Endothelial cell of umbilical vein (primary cell): Measurements from ENCODE around the gene TJP1. TPM values are rescaled to one million over a fixed set of nuclear protein-coding genes. Genes with fewer than 3 reads are reported as not detected.

ENCODE experiments used
- BruUV-seq: library from RNA; stranded (reverse); fragments of 400-500 nt; replicated peaks from 2 replicates; lab custom pipeline; 2021; lab: Mats Ljungman, UMichigan
- CTCF ChIA-PET: fragments of 300-600, 350-600 bp; sonication (Branson Sonifier 250); formaldehyde crosslinking; loops from one replicate; lab custom pipeline; 2021; ENCODE audit warnings: antibody characterized with exemption, inconsistent platforms; lab: Charles Lee
- POLR2A ChIA-PET: fragments of 300-600, 350-600 bp; sonication (Branson Sonifier 250); formaldehyde crosslinking; loops from one replicate; lab custom pipeline; 2021; ENCODE audit warnings: antibody characterized with exemption, inconsistent platforms; lab: Charles Lee
- DNase-seq: peaks from one replicate; pipeline ENCODE4 v3.0.0-alpha.2; 2011; ENCODE audit warnings: low read depth, low spot score
- FAIRE-seq: peaks from 2 replicates; lab custom pipeline; 2011; peaks lifted over from hg19 to GRCh38; lab: Jason Lieb, UNC
- H2AFZ ChIP-seq: 2 replicates; pipeline ENCODE4 v1.6.0; 2012; ENCODE audit warnings: low read depth, low read length, control low read depth, inconsistent platforms
- H3K27ac ChIP-seq: 2 replicates; pipeline ENCODE4 v1.5.1; 2011; ENCODE audit warnings: low read depth, mild to moderate bottlenecking, control low read depth, low read length, moderate library complexity; ENCODE audit not compliant: insufficient read depth
- H3K27me3 ChIP-seq, 2 experiments: 2 replicates each; pipeline versions ENCODE4 v1.6.0 to v1.6.1; 2011; ENCODE audit warnings: low read length in 2 of 2, mixed read lengths in 1 of 2; ENCODE audit not compliant: control insufficient read depth in 2 of 2, insufficient read depth in 2 of 2
- H3K36me3 ChIP-seq, 2 experiments: 2 replicates in 1 of 2; 3 replicates in 1 of 2; pipeline ENCODE4 v1.5.1; 2011; ENCODE audit warnings: low read length in 2 of 2, mild to moderate bottlenecking in 1 of 2, moderate library complexity in 1 of 2; ENCODE audit not compliant: control insufficient read depth in 2 of 2, insufficient read depth in 2 of 2; ENCODE audit errors: extremely low read depth in 1 of 2
- H3K4me1 ChIP-seq: 3 replicates; pipeline ENCODE4 v1.5.1; 2011; ENCODE audit warnings: mild to moderate bottlenecking, low read length; ENCODE audit not compliant: control insufficient read depth, insufficient read depth; ENCODE audit errors: extremely low read depth
- H3K4me2 ChIP-seq: 2 replicates; pipeline ENCODE4 v1.6.1; 2011; ENCODE audit warnings: low read length, control low read depth, mixed read lengths; ENCODE audit not compliant: insufficient read depth
- H3K4me3 ChIP-seq, 3 experiments: fragments of 200-600 bp in 1 of 3; sonication (generic), shearing (Covaris generic) in 1 of 3; replicated peaks in 1 of 3; 2 replicates each; pipeline ENCODE4 v1.5.1; 2011 to 2016; ENCODE audit warnings: control low read depth in 3 of 3, low read length in 3 of 3, mild to moderate bottlenecking in 2 of 3, inconsistent platforms in 1 of 3, low read depth in 1 of 3, moderate library complexity in 1 of 3; ENCODE audit not compliant: insufficient read depth in 1 of 3
- H3K79me2 ChIP-seq: 2 replicates; pipeline ENCODE4 v1.6.0; 2012; ENCODE audit warnings: low read length, inconsistent platforms; ENCODE audit not compliant: control insufficient read depth, insufficient read depth
- H3K9ac ChIP-seq: replicated peaks from 2 replicates; pipeline ENCODE3; 2011; ENCODE audit warnings: low read length, control low read depth; ENCODE audit not compliant: insufficient read depth; ENCODE audit errors: extremely low read depth
- H3K9me1 ChIP-seq: replicated peaks from 3 replicates; pipeline ENCODE4 v1.6.0; 2011; ENCODE audit warnings: mild to moderate bottlenecking, low read length; ENCODE audit not compliant: control insufficient read depth, insufficient read depth; ENCODE audit errors: extremely low read depth
- H3K9me3 ChIP-seq: replicated peaks from 2 replicates; pipeline ENCODE4 v1.5.1; 2012; ENCODE audit warnings: low read length, inconsistent platforms; ENCODE audit not compliant: control insufficient read depth, insufficient read depth
- H4K20me1 ChIP-seq: replicated peaks from 2 replicates; pipeline ENCODE3; 2011; ENCODE audit warnings: mild to moderate bottlenecking, low read length; ENCODE audit not compliant: control insufficient read depth, insufficient read depth; ENCODE audit errors: extremely low read depth
- CTCF ChIP-seq, 2 donors: IDR thresholded peaks; 1 replicate in 1 of 2; 2 replicates in 1 of 2; pipeline ENCODE4 v1.5.1; 2011; ENCODE audit warnings: low read length in 2 of 2, mild to moderate bottlenecking in 2 of 2, moderate library complexity in 2 of 2, control low read depth in 1 of 2, inconsistent platforms in 1 of 2, low read depth in 1 of 2; ENCODE audit not compliant: insufficient read depth in 1 of 2; ENCODE audit errors: extremely low read depth in 1 of 2
- EZH2 ChIP-seq: IDR thresholded peaks from 2 replicates; pipeline ENCODE4 v1.6.1; 2012; ENCODE audit warnings: borderline replicate concordance, low read depth, mild to moderate bottlenecking, moderate library complexity, low read length, inconsistent platforms; ENCODE audit not compliant: severe bottlenecking
- FOS ChIP-seq: IDR thresholded peaks from 2 replicates; pipeline ENCODE4 v1.6.1; 2011; ENCODE audit warnings: mild to moderate bottlenecking, low read length, moderate library complexity, borderline replicate concordance; ENCODE audit not compliant: insufficient read depth
- GATA2 ChIP-seq: IDR thresholded peaks from 2 replicates; pipeline ENCODE4 v1.7.0; 2011; ENCODE audit warnings: low read depth, mild to moderate bottlenecking, moderate library complexity, mixed read lengths, low read length; ENCODE audit not compliant: insufficient read length, insufficient read depth
- JUN ChIP-seq: IDR thresholded peaks from 2 replicates; pipeline ENCODE4 v1.6.1; 2011; ENCODE audit warnings: borderline replicate concordance, low read depth; ENCODE audit not compliant: insufficient read length, insufficient read depth
- MYC ChIP-seq: IDR thresholded peaks from one replicate; pipeline ENCODE4 v1.6.1; 2011; ENCODE audit warnings: mild to moderate bottlenecking, low read depth, low read length
- POLR2A ChIP-seq: IDR thresholded peaks from 2 replicates; pipeline ENCODE4 v1.6.1; 2012; ENCODE audit warnings: low read depth, mild to moderate bottlenecking, control low read depth, low read length
- POLR2AphosphoS5 ChIP-seq: IDR thresholded peaks from 2 replicates; pipeline ENCODE4 v1.6.1; 2012; ENCODE audit warnings: low read depth, mild to moderate bottlenecking, control low read depth, low read length, moderate library complexity; ENCODE audit not compliant: insufficient read depth
- dilution Hi-C: fragments of 300-500 bp; cut with MboI; formaldehyde crosslinking; loops from one replicate; pipeline ENCODE4 v1.15.0; 2019; ENCODE audit warnings: low sequenced_read_pairs; ENCODE audit not compliant: extremely low pct_ligation_motif_present
- intact Hi-C: fragments of 100-400 bp; cut with micrococcal nuclease; formaldehyde crosslinking; loops from one replicate; pipeline ENCODE4 v1.10.0; 2022
- polyA plus RNA-seq, 4 experiments: library from polyadenylated mRNA; depleted of rRNA in 3 of 4; stranded (reverse) in 3 of 4; unstranded in 1 of 4; fragments of >200 nt; gene quantifications; 2 replicates each; pipeline versions ENCODE4 v1.2.1 to v1.2.3, GENCODE V29; 2011 to 2012; ENCODE audit warnings: missing spikeins in 1 of 4
- total RNA-seq: library from RNA; stranded (reverse); gene quantifications from 2 replicates; pipeline ENCODE4 v1.2.3, GENCODE V29; 2021
- TF ChIP-seq, protein P1 (sequence below): IDR thresholded peaks from 2 replicates; pipeline ENCODE4 v1.6.1; 2011; ENCODE audit not compliant: insufficient read depth, insufficient read length

The TJP1 gene
- total and polyA plus RNA-seq, 2 donors (not counting 3 experiments of a cell fraction or from before 2014, with no cell fraction given) = 45.6 to 128 TPM

DNA sequence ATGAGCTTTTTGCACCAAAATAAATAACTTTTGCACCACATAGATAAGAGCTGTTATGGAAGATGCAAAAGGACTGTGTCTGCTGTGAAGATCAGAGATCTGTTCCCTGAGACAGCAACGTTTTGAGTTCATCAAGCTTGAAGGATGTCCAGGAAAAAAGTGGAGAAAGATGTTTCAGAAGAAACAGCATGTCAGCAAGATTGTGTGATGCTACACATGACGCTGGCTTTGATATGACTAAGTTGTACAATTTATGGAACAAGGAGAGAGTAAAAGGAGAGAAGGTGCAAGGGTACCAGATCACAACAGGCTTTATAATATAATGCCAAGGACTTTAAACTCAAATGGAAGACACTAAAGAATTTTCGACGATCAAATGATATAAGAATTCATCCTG, 16.6 kb downstream of the TJP1 start:
- ChIA-PET CTCF (interaction anchor here (0.7 to 1.7 kb wide), 6 partner anchors 9 to 120 kb away, joined by 3 to 8 read pairs (median 6); no protein-coding TSS in a partner anchor), POLR2A (interaction anchor here (1.0 kb wide), 1 partner anchor 16 kb away, joined by 3 read pairs; no protein-coding TSS in a partner anchor)
- H3K27ac ChIP-seq = no peak overlapping the region
- FAIRE-seq = no peak
- peaks cover 31% of the 10 kb centered on the region for H3K4me1 ChIP-seq
- TF ChIP-seq FOS = no peak
- TF ChIP-seq CTCF (IDR thresholded peaks at IDR 0.05; ENCODE audit: extremely low read depth in 1 of 2, insufficient read depth in 1 of 2, low read depth in 1 of 2, low read length in 2 of 2) = no peak
- no peak for TF ChIP-seq EZH2
- TF ChIP-seq GATA2 = no peak
- no peak for TF ChIP-seq POLR2A
- TF ChIP-seq MYC = no peak
- TF ChIP-seq JUN = no peak
- TF ChIP-seq, protein P1, sequence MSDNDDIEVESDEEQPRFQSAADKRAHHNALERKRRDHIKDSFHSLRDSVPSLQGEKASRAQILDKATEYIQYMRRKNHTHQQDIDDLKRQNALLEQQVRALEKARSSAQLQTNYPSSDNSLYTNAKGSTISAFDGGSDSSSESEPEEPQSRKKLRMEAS = no peak
- TF ChIP-seq POLR2AphosphoS5 = no peak
- no peaks in the 10 kb centered on the region for H3K9me3 ChIP-seq
- H3K9me1 ChIP-seq = no peaks in the 10 kb centered on the region
- H3K27me3 ChIP-seq = no peaks in the 10 kb centered on the region
- no peak overlapping the region for H3K9ac ChIP-seq
- peaks cover 7% of the 10 kb centered on the region for H4K20me1 ChIP-seq
- H2AFZ ChIP-seq = no peak overlapping the region
- intact Hi-C loops = loop anchor here (1.0 kb wide), 1 partner anchor 15 kb away; no protein-coding TSS in a partner anchor
- H3K4me3 ChIP-seq = no peak overlapping the region
- DNase-seq = no peak
- H3K36me3 ChIP-seq = no peaks in the 10 kb centered on the region
- peaks cover 91% of the 10 kb centered on the region for H3K79me2 ChIP-seq
- no peak overlapping the region for H3K4me2 ChIP-seq
- dilution Hi-C loops = no loop called here
- BruUV-seq = no TSS peak
